ENCODE results near the gene HNRNPDL.
A peak's percentile ranks its signal among the peaks of the same experiment; 100 is the strongest.

Gene HNRNPDL

DNA sequence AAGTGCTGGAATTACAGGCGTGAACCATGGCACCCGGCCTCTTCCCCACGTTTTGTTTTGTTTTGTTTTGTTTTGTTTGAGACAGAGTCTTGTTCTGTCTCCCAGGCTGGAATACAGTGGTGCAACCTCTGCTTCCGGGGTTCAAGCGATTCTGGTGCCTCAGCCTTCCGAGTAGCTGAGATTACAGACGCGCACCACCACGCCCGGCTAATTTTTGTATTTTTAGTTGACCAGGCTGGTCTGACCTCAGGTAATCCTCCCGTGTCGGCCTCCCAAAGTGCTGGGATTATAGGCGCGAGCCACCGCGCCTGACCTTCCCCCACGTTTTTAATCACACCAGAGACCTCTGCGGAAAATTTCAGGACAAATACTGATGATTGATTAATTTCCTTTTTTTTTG, 2.3 kb upstream of the HNRNPDL start:
- peak overlapping the region; percentile 16; the same call in 1 of the 2 replicates for H3K4me3 ChIP-seq (ENCODE audit: low read depth, low read length)
- peaks cover 13% of the 10 kb centered on the region for H3K4me1 ChIP-seq (ENCODE audit: control insufficient read depth, insufficient read depth, low read length)
- no peaks in the 10 kb centered on the region for H3K27me3 ChIP-seq (ENCODE audit: control insufficient read depth, insufficient read depth, low read length)
- H3K27ac ChIP-seq (ENCODE audit: low read depth, low read length) = no peak overlapping the region
- H3K9me3 ChIP-seq (ENCODE audit: control insufficient read depth, insufficient read depth, low read depth, low read length) = no peaks in the 10 kb centered on the region
- no peak overlapping the region for H3K9ac ChIP-seq (ENCODE audit: low read length)
- H3K36me3 ChIP-seq (ENCODE audit: control insufficient read depth, insufficient read depth, low read length) = peaks cover 36% of the 10 kb centered on the region

DNA sequence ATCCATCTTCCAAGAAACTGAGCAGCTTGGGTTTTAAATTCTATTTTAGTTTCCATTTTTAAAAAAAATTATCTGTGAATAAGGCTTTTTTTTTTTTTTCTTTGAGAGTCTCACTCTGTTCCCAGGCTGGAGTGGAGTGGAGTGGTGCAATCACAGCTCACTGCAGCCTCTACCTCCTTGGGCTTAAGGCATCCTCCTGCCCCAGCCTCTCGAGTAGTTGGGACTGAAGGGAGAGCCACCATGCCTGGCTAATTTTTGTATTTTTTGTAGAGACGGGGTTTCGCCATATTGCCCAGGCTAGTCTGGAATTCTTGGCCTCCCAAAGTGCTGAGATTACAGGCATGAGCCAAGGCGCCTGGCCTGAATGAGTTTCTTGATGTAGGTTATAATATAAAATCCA, 1.6 kb upstream of the HNRNPDL start:
- Histone ChIP-seq H3K4me3 (ENCODE audit: low read depth, low read length) (peak overlapping the region; percentile 85), H3K9ac (ENCODE audit: low read length) (no peak overlapping the region), H3K9me3 (ENCODE audit: control insufficient read depth, insufficient read depth, low read depth, low read length) (no peaks in the 10 kb centered on the region), H3K36me3 (ENCODE audit: control insufficient read depth, insufficient read depth, low read length) (peaks cover 44% of the 10 kb centered on the region), H3K4me1 (ENCODE audit: control insufficient read depth, insufficient read depth, low read length) (peaks cover 6% of the 10 kb centered on the region), H3K27ac (ENCODE audit: low read depth, low read length) (no peak overlapping the region), H3K27me3 (ENCODE audit: control insufficient read depth, insufficient read depth, low read length) (no peaks in the 10 kb centered on the region)

DNA sequence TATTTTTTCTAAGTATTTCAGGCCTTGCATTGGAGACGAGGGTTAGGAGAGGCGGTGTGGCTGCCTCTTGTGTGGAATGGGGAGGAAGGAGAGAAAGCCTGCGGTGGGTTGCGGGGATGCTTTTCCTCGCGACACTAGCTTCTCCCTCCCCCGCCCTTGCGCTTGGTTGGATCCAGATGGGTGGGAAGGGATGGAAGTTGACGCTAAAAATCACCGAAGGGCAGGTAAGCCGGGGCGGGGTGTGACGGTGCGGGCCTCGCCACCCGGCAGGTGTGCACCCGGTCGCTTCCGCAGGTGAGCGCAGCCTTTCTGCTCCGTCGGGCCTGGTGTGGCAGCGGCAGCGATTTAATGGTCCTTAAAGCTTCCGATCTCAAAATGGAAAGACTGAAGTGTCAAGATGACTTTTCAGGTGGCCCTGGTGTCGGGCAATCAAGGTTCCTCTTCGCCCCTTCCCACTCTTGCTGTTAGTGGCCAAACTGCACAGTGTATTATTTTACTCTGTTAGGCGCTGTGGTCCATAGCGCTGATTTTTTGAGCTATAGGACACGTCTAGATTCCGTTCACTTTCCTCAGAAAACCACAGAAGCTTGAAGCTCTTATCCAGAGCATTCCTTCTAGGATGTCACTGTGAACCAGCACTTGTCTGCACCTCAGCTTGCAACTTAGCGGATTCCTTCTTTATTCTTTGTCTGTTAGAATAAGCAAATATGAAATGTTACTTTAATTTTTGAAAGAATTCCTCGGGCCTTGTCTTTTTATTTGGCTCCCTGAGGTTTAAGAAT, 893 bp upstream of the HNRNPDL start:
- Histone ChIP-seq H3K9ac (ENCODE audit: low read length) (peak overlapping the region; percentile 100), H3K27me3 (ENCODE audit: control insufficient read depth, insufficient read depth, low read length) (no peaks in the 10 kb centered on the region), H3K36me3 (ENCODE audit: control insufficient read depth, insufficient read depth, low read length) (peaks cover 45% of the 10 kb centered on the region), H3K9me3 (ENCODE audit: control insufficient read depth, insufficient read depth, low read depth, low read length) (no peaks in the 10 kb centered on the region), H3K4me1 (ENCODE audit: control insufficient read depth, insufficient read depth, low read length) (peaks cover 6% of the 10 kb centered on the region), H3K27ac (ENCODE audit: low read depth, low read length) (peak overlapping the region; percentile 83; the same call in 1 of the 2 replicates), H3K4me3 (ENCODE audit: low read depth, low read length) (peak overlapping the region; percentile 85)

DNA sequence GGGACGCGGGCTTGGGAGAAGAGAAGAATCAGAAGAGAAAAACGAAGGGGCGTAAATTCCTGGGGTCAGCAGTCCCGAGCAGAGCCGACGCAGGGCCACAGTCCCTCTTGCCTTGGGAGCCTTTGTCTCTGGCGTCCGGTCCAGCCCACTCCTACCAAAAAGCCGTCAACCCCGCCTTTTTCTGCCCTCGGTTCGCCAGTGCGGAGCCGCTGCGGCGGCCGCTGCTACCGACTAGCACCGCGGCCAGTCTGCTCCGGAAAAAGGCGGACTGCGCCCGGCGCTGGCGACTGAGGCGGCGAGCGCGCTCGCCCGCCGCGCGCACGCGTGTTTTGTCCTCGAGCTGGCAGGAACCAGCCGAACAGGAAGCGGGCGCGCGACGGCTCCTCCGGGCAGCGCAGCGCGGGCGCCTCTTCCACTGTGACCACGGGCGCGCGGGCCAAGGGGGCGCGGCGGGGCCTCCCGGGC, 502 bp downstream of the HNRNPDL start:
- Histone ChIP-seq H3K36me3 (ENCODE audit: control insufficient read depth, insufficient read depth, low read length) (peaks cover 46% of the 10 kb centered on the region), H3K9me3 (ENCODE audit: control insufficient read depth, insufficient read depth, low read depth, low read length) (no peaks in the 10 kb centered on the region), H3K27me3 (ENCODE audit: control insufficient read depth, insufficient read depth, low read length) (no peaks in the 10 kb centered on the region), H3K4me3 (ENCODE audit: low read depth, low read length) (peak overlapping the region; percentile 85), H3K9ac (ENCODE audit: low read length) (peak overlapping the region; percentile 100), H3K27ac (ENCODE audit: low read depth, low read length) (peak overlapping the region; percentile 97), H3K4me1 (ENCODE audit: control insufficient read depth, insufficient read depth, low read length) (peaks cover 3% of the 10 kb centered on the region; the same call in 1 of the 2 replicates)

DNA sequence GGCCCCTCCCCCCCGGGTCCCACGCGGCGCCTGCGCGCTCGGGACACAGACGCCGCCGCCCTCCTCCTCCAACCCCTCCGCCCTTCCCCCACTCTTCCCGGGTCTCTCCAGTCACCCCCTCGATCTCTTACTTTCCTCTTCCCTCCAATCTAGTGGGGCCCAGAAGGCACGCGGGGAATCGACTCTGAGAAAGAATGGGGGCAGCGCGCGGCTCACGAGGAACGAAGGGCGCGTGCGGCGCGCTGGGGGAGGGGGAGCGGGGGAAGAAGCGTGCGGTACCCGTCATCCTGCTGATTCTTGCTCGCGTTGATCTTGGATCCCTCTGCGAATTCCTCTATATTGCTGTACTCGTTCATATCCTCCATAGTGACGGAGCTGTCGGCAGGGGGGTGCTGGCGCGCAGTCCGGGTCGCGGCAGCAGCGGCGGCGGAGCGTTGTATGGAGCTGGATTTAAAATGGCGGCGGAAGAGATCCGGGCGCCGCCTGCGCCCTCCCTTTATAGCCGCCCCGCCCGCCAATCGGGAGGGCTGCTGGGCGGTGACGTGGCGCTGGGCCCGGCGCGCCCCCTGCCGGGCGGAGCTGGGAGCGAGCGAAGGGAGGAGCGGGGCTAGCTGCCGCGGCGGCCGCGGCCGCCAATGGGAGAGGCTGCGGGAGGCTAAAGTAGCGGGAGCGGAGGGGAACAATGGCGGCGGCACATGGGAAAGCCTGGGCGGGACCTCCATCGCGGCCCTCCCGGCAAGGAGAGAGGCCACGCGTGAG, 1.1 kb downstream of the HNRNPDL start:
- Histone ChIP-seq H3K9ac (ENCODE audit: low read length) (peak overlapping the region; percentile 100), H3K4me3 (ENCODE audit: low read depth, low read length) (peak overlapping the region; percentile 85), H3K36me3 (ENCODE audit: control insufficient read depth, insufficient read depth, low read length) (peaks cover 52% of the 10 kb centered on the region), H3K9me3 (ENCODE audit: control insufficient read depth, insufficient read depth, low read depth, low read length) (no peaks in the 10 kb centered on the region), H3K4me1 (ENCODE audit: control insufficient read depth, insufficient read depth, low read length) (peaks cover 3% of the 10 kb centered on the region; the same call in 1 of the 2 replicates), H3K27me3 (ENCODE audit: control insufficient read depth, insufficient read depth, low read length) (no peaks in the 10 kb centered on the region), H3K27ac (ENCODE audit: low read depth, low read length) (peak overlapping the region; percentile 97)

DNA sequence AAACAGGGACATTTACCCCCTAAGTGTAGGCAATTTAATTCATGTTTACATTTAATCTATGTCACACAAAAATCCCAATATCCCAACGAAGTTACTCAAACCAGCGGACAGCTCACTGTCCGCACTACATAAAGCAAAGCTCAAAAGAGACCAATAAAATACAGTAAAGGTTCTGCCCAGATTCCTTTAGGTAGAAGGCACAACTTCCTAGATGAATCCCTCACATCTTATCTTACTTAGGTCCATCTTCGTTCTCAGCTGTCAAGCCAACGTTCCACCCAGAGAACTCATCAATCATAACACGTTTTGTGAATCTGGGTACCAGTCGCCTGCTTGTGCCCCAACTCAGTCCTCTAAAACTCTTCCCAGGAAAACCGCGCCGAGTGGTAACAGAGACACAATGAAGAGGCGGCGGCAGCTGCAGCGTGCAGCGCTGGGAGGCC, 1.7 kb downstream of the HNRNPDL start:
- peaks cover 3% of the 10 kb centered on the region; the same call in 1 of the 2 replicates for H3K4me1 ChIP-seq (ENCODE audit: control insufficient read depth, insufficient read depth, low read length)
- peak overlapping the region; percentile 97 for H3K27ac ChIP-seq (ENCODE audit: low read depth, low read length)
- no peaks in the 10 kb centered on the region for H3K27me3 ChIP-seq (ENCODE audit: control insufficient read depth, insufficient read depth, low read length)
- H3K4me3 ChIP-seq (ENCODE audit: low read depth, low read length) = peak overlapping the region; percentile 85
- H3K36me3 ChIP-seq (ENCODE audit: control insufficient read depth, insufficient read depth, low read length) = peaks cover 53% of the 10 kb centered on the region
- H3K9me3 ChIP-seq (ENCODE audit: control insufficient read depth, insufficient read depth, low read depth, low read length) = no peaks in the 10 kb centered on the region
- peak overlapping the region; percentile 100 for H3K9ac ChIP-seq (ENCODE audit: low read length)

DNA sequence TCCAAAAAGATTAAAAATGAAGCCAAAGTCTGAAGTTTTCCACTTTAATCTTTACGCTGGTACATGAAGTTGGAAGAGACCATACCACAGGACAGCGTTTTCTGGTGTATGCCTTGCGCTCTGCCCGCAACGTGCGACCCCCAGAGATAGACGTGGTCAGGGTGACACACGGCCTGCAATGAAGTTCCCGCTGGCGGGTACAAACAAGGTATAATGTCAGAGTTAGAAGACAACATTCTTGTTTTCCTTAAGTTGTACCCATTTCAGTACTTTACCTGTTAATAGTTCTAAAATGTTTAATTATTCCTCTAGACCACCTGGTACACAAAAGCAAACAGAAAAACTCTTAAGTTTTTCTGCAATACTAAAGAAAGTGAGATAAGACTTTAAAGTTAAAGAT, 4.8 kb downstream of the HNRNPDL start:
- Histone ChIP-seq H3K4me3 (ENCODE audit: low read depth, low read length) (no peak overlapping the region), H3K27ac (ENCODE audit: low read depth, low read length) (no peak overlapping the region), H3K9me3 (ENCODE audit: control insufficient read depth, insufficient read depth, low read depth, low read length) (no peaks in the 10 kb centered on the region), H3K9ac (ENCODE audit: low read length) (no peak overlapping the region), H3K36me3 (ENCODE audit: control insufficient read depth, insufficient read depth, low read length) (peaks cover 59% of the 10 kb centered on the region), H3K4me1 (ENCODE audit: control insufficient read depth, insufficient read depth, low read length) (no peaks in the 10 kb centered on the region), H3K27me3 (ENCODE audit: control insufficient read depth, insufficient read depth, low read length) (no peaks in the 10 kb centered on the region)

DNA sequence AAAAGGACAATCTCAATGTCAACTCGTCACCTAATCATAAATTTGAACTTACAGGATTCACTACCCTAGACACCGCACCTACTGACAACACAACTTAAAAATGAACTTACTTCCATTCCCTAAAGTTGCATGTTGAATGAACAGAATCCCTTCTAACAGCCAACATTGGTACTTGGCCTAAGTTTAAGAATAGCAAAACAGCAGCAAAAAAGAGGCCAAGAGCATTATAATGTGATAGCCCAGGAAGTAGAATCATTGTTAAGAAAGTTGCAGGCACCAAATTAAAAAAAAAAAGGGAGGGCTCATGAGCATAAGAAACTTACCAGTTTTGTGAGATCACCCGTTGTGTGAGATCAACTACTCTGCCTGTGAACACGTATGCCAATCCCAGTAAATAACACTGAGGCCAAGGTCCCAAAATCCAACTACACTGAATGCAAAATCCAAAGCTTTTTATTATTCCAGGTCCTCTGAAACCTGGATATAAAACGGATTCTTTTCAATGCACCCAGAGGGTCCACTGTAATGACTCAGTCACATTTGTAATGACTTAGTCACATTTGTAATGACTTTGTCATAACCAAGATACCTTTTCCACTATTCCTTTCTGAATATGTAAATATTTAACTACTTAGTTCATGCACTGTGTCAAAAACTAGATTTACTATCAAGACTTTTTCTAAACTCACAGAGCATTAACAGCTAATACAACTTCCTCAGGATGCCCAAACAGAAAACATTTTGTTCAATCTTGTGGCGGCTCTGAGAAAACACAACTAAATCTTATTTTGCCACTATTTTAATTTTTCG, 6.8 kb downstream of the HNRNPDL start:
- Histone ChIP-seq H3K27ac (ENCODE audit: low read depth, low read length) (no peak overlapping the region), H3K9ac (ENCODE audit: low read length) (no peak overlapping the region), H3K4me1 (ENCODE audit: control insufficient read depth, insufficient read depth, low read length) (no peaks in the 10 kb centered on the region), H3K9me3 (ENCODE audit: control insufficient read depth, insufficient read depth, low read depth, low read length) (no peaks in the 10 kb centered on the region), H3K4me3 (ENCODE audit: low read depth, low read length) (no peak overlapping the region), H3K27me3 (ENCODE audit: control insufficient read depth, insufficient read depth, low read length) (no peaks in the 10 kb centered on the region), H3K36me3 (ENCODE audit: control insufficient read depth, insufficient read depth, low read length) (peaks cover 56% of the 10 kb centered on the region)

DNA sequence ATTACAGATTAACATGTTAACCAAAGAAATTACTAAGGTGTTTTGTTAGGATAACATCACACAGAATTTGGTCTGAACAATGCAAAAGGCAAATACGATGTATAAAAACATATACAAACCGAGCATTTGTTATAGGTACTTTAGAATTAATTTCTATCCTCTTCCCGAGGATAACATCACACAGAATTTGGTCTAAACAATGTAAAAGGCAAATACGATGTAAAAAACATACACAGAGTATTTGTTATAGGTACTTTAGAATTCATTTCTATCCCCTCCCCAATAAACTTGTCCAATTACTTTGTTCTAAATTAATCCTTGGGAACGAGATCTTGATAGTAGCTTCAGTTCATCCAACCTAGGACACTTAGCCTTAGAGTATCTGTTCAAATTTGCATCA, 7.6 kb downstream of the HNRNPDL start:
- Histone ChIP-seq H3K27ac (ENCODE audit: low read depth, low read length) (no peak overlapping the region), H3K27me3 (ENCODE audit: control insufficient read depth, insufficient read depth, low read length) (no peaks in the 10 kb centered on the region), H3K4me3 (ENCODE audit: low read depth, low read length) (no peak overlapping the region), H3K36me3 (ENCODE audit: control insufficient read depth, insufficient read depth, low read length) (peaks cover 48% of the 10 kb centered on the region), H3K4me1 (ENCODE audit: control insufficient read depth, insufficient read depth, low read length) (no peaks in the 10 kb centered on the region), H3K9ac (ENCODE audit: low read length) (no peak overlapping the region), H3K9me3 (ENCODE audit: control insufficient read depth, insufficient read depth, low read depth, low read length) (no peaks in the 10 kb centered on the region)

DNA sequence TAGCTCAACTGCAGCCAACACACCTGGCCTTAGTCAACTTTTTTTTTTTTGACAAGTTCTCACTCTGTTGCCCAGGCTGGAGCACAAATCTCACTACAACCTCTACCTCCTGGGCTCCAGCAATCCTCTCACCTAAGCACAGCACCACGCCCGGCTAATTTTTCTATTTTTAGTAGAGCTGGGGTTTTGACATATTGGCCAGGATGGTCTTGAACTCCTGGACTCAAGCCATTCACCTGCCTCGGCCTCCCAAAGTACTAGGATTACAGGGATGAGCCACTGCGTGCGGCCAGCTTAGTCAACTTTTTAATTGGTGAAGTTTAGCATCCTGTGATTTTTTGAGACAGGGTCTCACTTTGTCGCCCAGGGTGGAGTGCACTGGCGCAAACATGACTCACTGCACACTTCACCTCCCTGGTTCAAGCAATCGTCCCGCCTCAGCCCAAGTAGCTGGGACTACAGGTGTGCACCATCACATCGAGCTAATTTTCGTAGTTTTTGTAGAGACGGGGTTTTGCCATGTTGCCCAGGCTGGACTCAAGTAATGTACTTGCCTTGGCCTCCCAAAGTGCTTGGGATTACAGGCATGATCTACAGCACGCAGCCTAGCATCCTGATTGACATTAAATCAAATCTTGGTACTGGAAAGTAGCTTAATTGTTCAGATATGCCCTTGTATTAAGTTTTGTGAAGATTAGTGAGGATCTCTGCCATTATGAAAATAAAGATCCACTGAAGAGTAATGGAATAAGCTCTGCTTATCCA, 8.3 kb downstream of the HNRNPDL start:
- Histone ChIP-seq H3K4me1 (ENCODE audit: control insufficient read depth, insufficient read depth, low read length) (no peaks in the 10 kb centered on the region), H3K9ac (ENCODE audit: low read length) (no peak overlapping the region), H3K9me3 (ENCODE audit: control insufficient read depth, insufficient read depth, low read depth, low read length) (no peaks in the 10 kb centered on the region), H3K27me3 (ENCODE audit: control insufficient read depth, insufficient read depth, low read length) (no peaks in the 10 kb centered on the region), H3K27ac (ENCODE audit: low read depth, low read length) (no peak overlapping the region), H3K4me3 (ENCODE audit: low read depth, low read length) (no peak overlapping the region), H3K36me3 (ENCODE audit: control insufficient read depth, insufficient read depth, low read length) (peaks cover 42% of the 10 kb centered on the region)

All from HUES6 (cell line).